ENCODE results near the gene PLEKHJ1. TPM values are rescaled to one million over a fixed set of nuclear protein-coding genes. Genes with fewer than 3 reads are reported as not detected.
A peak's percentile ranks its signal among the peaks of the same experiment; 100 is the strongest.

PLEKHJ1 gene
- total RNA-seq, 6 donors from 2014 or later, result 67.2 to 114 (median 79.3) TPM

DNA sequence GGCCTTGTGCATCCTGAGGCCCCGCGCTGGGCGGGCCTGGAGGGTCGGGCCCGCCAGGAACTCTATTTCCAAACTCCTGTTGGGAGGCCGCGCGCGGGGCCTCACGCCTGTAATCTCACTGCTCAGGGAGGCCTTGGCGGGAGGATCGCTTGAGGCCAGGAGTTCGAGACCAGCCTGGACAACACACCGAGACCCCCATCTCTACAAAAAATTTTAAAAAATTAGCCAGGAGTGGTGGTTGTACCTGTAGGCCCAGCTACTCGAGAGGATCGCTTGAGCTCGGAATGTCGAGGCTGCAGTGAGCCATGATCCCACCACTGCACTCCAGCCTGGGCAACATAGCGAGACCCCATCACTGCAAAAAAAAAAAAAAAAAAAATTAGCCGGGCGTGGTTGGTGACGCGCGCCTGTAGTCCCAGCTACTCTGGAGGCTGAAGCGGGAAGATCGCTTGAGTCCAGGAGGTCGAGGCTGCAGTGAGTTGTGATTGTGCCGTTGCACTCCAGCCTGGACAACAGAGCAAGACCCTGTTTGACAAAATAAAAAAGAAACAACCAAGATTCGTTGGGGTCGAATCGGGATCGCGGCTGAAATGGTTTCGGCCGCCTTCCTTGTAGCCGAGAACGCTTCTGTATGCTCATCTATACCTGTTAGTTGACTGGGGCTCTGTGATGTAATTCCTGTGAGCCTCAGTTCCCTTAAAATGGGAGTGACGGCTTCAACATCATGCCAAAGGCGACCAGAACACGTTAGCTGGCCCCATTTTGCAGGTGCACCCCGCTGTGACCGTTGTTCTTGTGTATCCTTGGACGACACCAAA, 1.1 kb upstream of the PLEKHJ1 start:
- ATAC-seq (ENCODE audit: low FRiP score in 2 of 2), result no peak

GRCh38 chr19:2236064-2236313, 140 bp downstream of the PLEKHJ1 start:
- peak overlapping the region; percentile 77 to 97 (median 88) for H3K4me3 ChIP-seq
- H3K27ac ChIP-seq, result peak overlapping the region; percentile 98 to 99 (median 98)
- no peaks in the 10 kb centered on the region for H3K9me3 ChIP-seq
- WGBS, 2 donors, result no CpG with 5 or more reads among the region's 28 CpGs
- ATAC-seq (ENCODE audit: low FRiP score in 2 of 2) (no peak), DNase-seq (no peak)
- TF ChIP-seq POLR2AphosphoS5 (IDR thresholded peaks at IDR 0.05) (no peak), POLR2A (IDR thresholded peaks at IDR 0.05) (peak in 1 of 4 donors; percentile 1), CTCF (IDR thresholded peaks at IDR 0.05) (no peak), EP300 (IDR thresholded peaks at IDR 0.05) (no peak)
- H3K36me3 ChIP-seq, result peaks cover 4 to 30% (median 21%) of the 10 kb centered on the region in 4 donors
- no peaks in the 10 kb centered on the region for H3K27me3 ChIP-seq
- H3K4me1 ChIP-seq, result peaks cover 51 to 69% (median 52%) of the 10 kb centered on the region in 4 donors

More for the DNA sequence above, 1.1 kb upstream of the PLEKHJ1 start:
- Histone ChIP-seq H3K4me1 (peaks cover 63 to 81% (median 65%) of the 10 kb centered on the region in 4 donors), H3K27ac (peak overlapping the region; percentile 98 to 99 (median 98)), H3K36me3 (peaks cover 4 to 18% (median 15%) of the 10 kb centered on the region in 4 donors), H3K4me3 (peak overlapping the region; percentile 68 to 97 (median 79)), H3K27me3 (no peaks in the 10 kb centered on the region), H3K9me3 (no peaks in the 10 kb centered on the region)
- WGBS, 2 donors, result 37 to 47% methylated on average over 40 to 42 of the region's 43 CpGs
- TF ChIP-seq POLR2A (IDR thresholded peaks at IDR 0.05) (peak in 1 of 4 donors; percentile 3), POLR2AphosphoS5 (IDR thresholded peaks at IDR 0.05) (no peak)
- DNase-seq, result no peak

- WGBS, 2 donors, result 1% methylated on average over 16 of the region's 48 CpGs; no CpG with 5 or more reads in 1 of the 2 donors
- DNase-seq (peak in 1 of 2 donors; percentile 74), ATAC-seq (ENCODE audit: low FRiP score in 2 of 2) (peak; percentile 4 to 5)
- no peaks in the 10 kb centered on the region for H3K27me3 ChIP-seq
- peak overlapping the region; percentile 77 to 97 (median 88) for H3K4me3 ChIP-seq
- TF ChIP-seq EP300 (IDR thresholded peaks at IDR 0.05) (no peak), CTCF (IDR thresholded peaks at IDR 0.05) (peak in 1 of 6 experiments; percentile 10), POLR2A (IDR thresholded peaks at IDR 0.05) (peak in 1 of 4 donors; percentile 22)
- H3K9me3 ChIP-seq, result no peaks in the 10 kb centered on the region
- H3K36me3 ChIP-seq, result peaks cover 4 to 35% (median 26%) of the 10 kb centered on the region in 4 donors
- peak overlapping the region; percentile 98 to 99 (median 98) for H3K27ac ChIP-seq
- peaks cover 46 to 64% (median 48%) of the 10 kb centered on the region in 4 donors for H3K4me1 ChIP-seq
Observed at GRCh38 chr19:2235381-2236063, 607 bp downstream of the PLEKHJ1 start.

GRCh38 chr19:2234996-2235380, 1.1 kb downstream of the PLEKHJ1 start:
- no peak for TF ChIP-seq POLR2AphosphoS5 (IDR thresholded peaks at IDR 0.05)
- no peak for TF ChIP-seq EP300 (IDR thresholded peaks at IDR 0.05)
- WGBS, 2 donors, result 41 to 56% methylated on average over 6 of the region's 6 CpGs
- H3K27me3 ChIP-seq, result no peaks in the 10 kb centered on the region
- H3K4me3 ChIP-seq, result peak overlapping the region; percentile 77 to 97 (median 88)
- H3K36me3 ChIP-seq, result peaks cover 8 to 40% (median 31%) of the 10 kb centered on the region in 4 donors
- DNase-seq (no peak), ATAC-seq (ENCODE audit: low FRiP score in 2 of 2) (no peak)
- peak overlapping the region; percentile 98 to 99 (median 98) for H3K27ac ChIP-seq
- peaks cover 41 to 59% (median 42%) of the 10 kb centered on the region in 4 donors for H3K4me1 ChIP-seq
- H3K9me3 ChIP-seq, result no peaks in the 10 kb centered on the region

GRCh38 chr19:2233601-2234280, 2.4 kb downstream of the PLEKHJ1 start:
- H3K9me3 ChIP-seq, result no peaks in the 10 kb centered on the region
- H3K4me3 ChIP-seq, result no peak overlapping the region
- TF ChIP-seq POLR2AphosphoS5 (IDR thresholded peaks at IDR 0.05) (no peak), EP300 (IDR thresholded peaks at IDR 0.05) (no peak), POLR2A (IDR thresholded peaks at IDR 0.05) (no peak), CTCF (IDR thresholded peaks at IDR 0.05) (no peak)
- peak in 1 of 2 donors; percentile 78 for DNase-seq
- no peak for ATAC-seq (ENCODE audit: low FRiP score in 2 of 2)
- H3K4me1 ChIP-seq, result peaks cover 30 to 46% (median 31%) of the 10 kb centered on the region in 4 donors
- H3K36me3 ChIP-seq, result peaks cover 12 to 53% (median 44%) of the 10 kb centered on the region in 4 donors
- H3K27ac ChIP-seq, result peak overlapping the region in 1 of 4 donors; percentile 9
- 90 to 91% methylated on average over 12 to 25 of the region's 25 CpGs for WGBS, 2 donors
- no peaks in the 10 kb centered on the region for H3K27me3 ChIP-seq
